PFSK-1 (cell line): Measurements from ENCODE around the gene DDX52.
A peak's percentile ranks its signal among the peaks of the same experiment; 100 is the strongest.

Experiments
- FOXP2 ChIP-seq: optimal IDR thresholded peaks from 2 replicates; pipeline ENCODE3; 2011; ENCODE audit warnings: borderline replicate concordance, control low read depth, inconsistent platforms; ENCODE audit not compliant: insufficient read depth; ENCODE audit errors: extremely low read length, extremely low read depth
- POLR2AphosphoS5 ChIP-seq: IDR thresholded peaks from 2 replicates; pipeline ENCODE4 v1.6.1; 2012; ENCODE audit warnings: low read depth, mild to moderate bottlenecking, control low read depth, low read length, moderate library complexity
- REST ChIP-seq, 2 experiments: IDR thresholded peaks; 2 replicates each; pipeline versions ENCODE4 v1.6.1 to v1.8.0; 2011 to 2012; ENCODE audit warnings: low read depth in 2 of 2, low read length in 2 of 2, control low read depth in 1 of 2, inconsistent platforms in 1 of 2, mild to moderate bottlenecking in 1 of 2, moderate library complexity in 1 of 2; ENCODE audit not compliant: insufficient read depth in 1 of 2
- SIN3A ChIP-seq: IDR thresholded peaks from 2 replicates; pipeline ENCODE4 v1.6.1; 2012; ENCODE audit warnings: mild to moderate bottlenecking, low read length, moderate library complexity, borderline replicate concordance; ENCODE audit not compliant: insufficient read depth
- TAF1 ChIP-seq: IDR thresholded peaks from 2 replicates; pipeline ENCODE4 v1.6.1; 2012; ENCODE audit warnings: low read length, control low read depth, borderline replicate concordance; ENCODE audit not compliant: insufficient read depth

The DDX52 gene

GRCh38 chr17:37614823-37615222 lies 28.4 kb downstream of the DDX52 start:
- TF ChIP-seq TAF1 = no peak
- no peak for TF ChIP-seq FOXP2
- TF ChIP-seq SIN3A = no peak
- TF ChIP-seq REST (IDR thresholded peaks at IDR 0.05; ENCODE audit: insufficient read depth in 1 of 2, low read depth in 2 of 2, low read length in 2 of 2) = no peak
- no peak for TF ChIP-seq POLR2AphosphoS5

GRCh38 chr17:37614391-37614790 lies 28.9 kb downstream of the DDX52 start:
- TF ChIP-seq POLR2AphosphoS5 (no peak), FOXP2 (no peak), REST (IDR thresholded peaks at IDR 0.05; ENCODE audit: insufficient read depth in 1 of 2, low read depth in 2 of 2, low read length in 2 of 2) (no peak), TAF1 (no peak), SIN3A (no peak)

- TF ChIP-seq SIN3A = no peak
- no peak for TF ChIP-seq POLR2AphosphoS5
- TF ChIP-seq REST (IDR thresholded peaks at IDR 0.05; ENCODE audit: insufficient read depth in 1 of 2, low read depth in 2 of 2, low read length in 2 of 2) = no peak
- no peak for TF ChIP-seq TAF1
- TF ChIP-seq FOXP2 = no peak
These were observed 32.3 kb downstream of the DDX52 start for GRCh38 chr17:37610971-37611370.

- TF ChIP-seq FOXP2 = peak; percentile 91
- peak in 1 of 2 experiments; percentile 54; a peak in 1 of 4 replicates for TF ChIP-seq REST (IDR thresholded peaks at IDR 0.05; ENCODE audit: insufficient read depth in 1 of 2, low read depth in 2 of 2, low read length in 2 of 2)
- TF ChIP-seq SIN3A = peak; percentile 92; the same call in 1 of the 2 replicates
- TF ChIP-seq TAF1 = peak; percentile 86; the same call in 1 of the 2 replicates
- TF ChIP-seq POLR2AphosphoS5 = peak; percentile 89
These were observed 33.8 kb downstream of the DDX52 start, which contains the start of gene SYNRG for GRCh38 chr17:37609170-37610040. SYNRG (minus strand) TSS chr17:37609418; CDS start chr17:37609355, 63 bp downstream.
